Measurements from ENCODE around the gene TAGLN. TPM values are rescaled to one million over a fixed set of nuclear protein-coding genes. Genes with fewer than 3 reads are reported as not detected.

The TAGLN gene
- total and polyA plus RNA-seq, 9 of the 15 experiments (the other 6 are each of a cell fraction or from before 2014, with no cell fraction given): 0.21 to 4.9 (median 1.1) TPM

DNA sequence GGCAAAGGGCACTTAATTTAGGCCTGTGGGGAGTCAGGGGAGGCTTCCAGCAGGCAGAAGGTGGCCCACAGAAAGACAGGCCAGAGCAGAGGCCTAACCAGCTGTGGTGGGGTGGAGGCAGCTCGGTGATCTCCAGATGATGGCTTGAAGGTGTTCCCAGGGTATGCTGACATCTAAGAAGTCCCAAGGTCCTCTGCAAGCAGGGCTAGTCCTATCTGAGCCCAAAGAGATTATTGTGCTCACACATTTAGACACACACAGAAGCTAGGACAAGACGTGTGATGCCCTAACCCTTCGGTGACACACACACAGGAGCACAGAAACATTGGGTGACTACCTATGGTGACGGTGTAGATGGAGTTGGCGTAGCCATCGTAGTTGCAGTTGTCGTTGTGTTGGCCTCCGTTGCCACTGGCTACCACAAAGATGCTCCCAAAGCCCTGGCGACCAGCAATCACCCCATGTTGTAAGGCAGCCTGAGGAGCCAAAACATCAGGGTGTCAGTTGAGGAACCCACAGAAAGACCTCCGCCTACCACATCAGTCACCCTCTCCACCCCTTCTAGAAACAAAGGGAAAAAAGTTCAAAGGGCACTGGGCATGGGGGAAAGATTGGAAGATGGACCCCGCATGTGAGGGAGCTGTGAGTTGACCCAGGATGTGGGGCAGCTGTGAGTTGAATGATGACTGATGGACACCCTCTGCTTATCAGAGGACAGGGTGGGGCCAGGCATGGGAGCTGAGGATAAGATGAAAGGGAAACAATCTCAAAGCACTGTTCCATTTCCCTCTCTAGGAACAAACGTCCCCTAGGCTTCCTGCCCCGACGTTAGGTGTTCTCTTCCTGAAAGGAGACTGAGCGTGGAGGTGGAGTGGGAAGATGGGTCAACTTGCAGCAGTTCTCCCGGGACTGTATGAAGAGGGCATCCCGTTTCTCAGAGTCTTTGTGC lies 24.8 kb downstream of the TAGLN start (continued):
- TF ChIP-seq, protein P1, sequence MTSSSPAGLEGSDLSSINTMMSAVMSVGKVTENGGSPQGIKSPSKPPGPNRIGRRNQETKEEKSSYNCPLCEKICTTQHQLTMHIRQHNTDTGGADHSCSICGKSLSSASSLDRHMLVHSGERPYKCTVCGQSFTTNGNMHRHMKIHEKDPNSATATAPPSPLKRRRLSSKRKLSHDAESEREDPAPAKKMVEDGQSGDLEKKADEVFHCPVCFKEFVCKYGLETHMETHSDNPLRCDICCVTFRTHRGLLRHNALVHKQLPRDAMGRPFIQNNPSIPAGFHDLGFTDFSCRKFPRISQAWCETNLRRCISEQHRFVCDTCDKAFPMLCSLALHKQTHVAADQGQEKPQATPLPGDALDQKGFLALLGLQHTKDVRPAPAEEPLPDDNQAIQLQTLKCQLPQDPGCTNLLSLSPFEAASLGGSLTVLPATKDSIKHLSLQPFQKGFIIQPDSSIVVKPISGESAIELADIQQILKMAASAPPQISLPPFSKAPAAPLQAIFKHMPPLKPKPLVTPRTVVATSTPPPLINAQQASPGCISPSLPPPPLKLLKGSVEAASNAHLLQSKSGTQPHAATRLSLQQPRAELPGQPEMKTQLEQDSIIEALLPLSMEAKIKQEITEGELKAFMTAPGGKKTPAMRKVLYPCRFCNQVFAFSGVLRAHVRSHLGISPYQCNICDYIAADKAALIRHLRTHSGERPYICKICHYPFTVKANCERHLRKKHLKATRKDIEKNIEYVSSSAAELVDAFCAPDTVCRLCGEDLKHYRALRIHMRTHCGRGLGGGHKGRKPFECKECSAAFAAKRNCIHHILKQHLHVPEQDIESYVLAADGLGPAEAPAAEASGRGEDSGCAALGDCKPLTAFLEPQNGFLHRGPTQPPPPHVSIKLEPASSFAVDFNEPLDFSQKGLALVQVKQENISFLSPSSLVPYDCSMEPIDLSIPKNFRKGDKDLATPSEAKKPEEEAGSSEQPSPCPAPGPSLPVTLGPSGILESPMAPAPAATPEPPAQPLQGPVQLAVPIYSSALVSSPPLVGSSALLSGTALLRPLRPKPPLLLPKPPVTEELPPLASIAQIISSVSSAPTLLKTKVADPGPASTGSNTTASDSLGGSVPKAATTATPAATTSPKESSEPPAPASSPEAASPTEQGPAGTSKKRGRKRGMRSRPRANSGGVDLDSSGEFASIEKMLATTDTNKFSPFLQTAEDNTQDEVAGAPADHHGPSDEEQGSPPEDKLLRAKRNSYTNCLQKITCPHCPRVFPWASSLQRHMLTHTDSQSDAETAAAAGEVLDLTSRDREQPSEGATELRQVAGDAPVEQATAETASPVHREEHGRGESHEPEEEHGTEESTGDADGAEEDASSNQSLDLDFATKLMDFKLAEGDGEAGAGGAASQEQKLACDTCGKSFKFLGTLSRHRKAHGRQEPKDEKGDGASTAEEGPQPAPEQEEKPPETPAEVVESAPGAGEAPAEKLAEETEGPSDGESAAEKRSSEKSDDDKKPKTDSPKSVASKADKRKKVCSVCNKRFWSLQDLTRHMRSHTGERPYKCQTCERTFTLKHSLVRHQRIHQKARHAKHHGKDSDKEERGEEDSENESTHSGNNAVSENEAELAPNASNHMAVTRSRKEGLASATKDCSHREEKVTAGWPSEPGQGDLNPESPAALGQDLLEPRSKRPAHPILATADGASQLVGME (CRISPR knock-in tag; IDR thresholded peaks at IDR 0.05): 0 out of 2 replicates have a peak, but pooled peaks have one; percentile 10
- TF ChIP-seq RUNX1 (IDR thresholded peaks at IDR 0.05; ENCODE audit: low read depth): peak; percentile 80
- TF ChIP-seq NCOR1 (IDR thresholded peaks at IDR 0.05): peak; percentile 96
- peak; percentile 96 for TF ChIP-seq CTBP1 (IDR thresholded peaks at IDR 0.05; ENCODE audit: borderline replicate concordance)
- peak; percentile 88; the same call in 1 of the 2 replicates for TF ChIP-seq CC2D1A (IDR thresholded peaks at IDR 0.05)
- TF ChIP-seq, protein P2, sequence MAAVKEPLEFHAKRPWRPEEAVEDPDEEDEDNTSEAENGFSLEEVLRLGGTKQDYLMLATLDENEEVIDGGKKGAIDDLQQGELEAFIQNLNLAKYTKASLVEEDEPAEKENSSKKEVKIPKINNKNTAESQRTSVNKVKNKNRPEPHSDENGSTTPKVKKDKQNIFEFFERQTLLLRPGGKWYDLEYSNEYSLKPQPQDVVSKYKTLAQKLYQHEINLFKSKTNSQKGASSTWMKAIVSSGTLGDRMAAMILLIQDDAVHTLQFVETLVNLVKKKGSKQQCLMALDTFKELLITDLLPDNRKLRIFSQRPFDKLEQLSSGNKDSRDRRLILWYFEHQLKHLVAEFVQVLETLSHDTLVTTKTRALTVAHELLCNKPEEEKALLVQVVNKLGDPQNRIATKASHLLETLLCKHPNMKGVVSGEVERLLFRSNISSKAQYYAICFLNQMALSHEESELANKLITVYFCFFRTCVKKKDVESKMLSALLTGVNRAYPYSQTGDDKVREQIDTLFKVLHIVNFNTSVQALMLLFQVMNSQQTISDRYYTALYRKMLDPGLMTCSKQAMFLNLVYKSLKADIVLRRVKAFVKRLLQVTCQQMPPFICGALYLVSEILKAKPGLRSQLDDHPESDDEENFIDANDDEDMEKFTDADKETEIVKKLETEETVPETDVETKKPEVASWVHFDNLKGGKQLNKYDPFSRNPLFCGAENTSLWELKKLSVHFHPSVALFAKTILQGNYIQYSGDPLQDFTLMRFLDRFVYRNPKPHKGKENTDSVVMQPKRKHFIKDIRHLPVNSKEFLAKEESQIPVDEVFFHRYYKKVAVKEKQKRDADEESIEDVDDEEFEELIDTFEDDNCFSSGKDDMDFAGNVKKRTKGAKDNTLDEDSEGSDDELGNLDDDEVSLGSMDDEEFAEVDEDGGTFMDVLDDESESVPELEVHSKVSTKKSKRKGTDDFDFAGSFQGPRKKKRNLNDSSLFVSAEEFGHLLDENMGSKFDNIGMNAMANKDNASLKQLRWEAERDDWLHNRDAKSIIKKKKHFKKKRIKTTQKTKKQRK (IDR thresholded peaks at IDR 0.05; ENCODE audit: borderline replicate concordance, low read depth, low read length): no peak
- peak; percentile 92 for TF ChIP-seq NFIC (IDR thresholded peaks at IDR 0.05)
- 0 out of 2 replicates have a peak, but pooled peaks have one; percentile 21 for TF ChIP-seq MTA1 (IDR thresholded peaks at IDR 0.05; ENCODE audit: borderline replicate concordance)
- TF ChIP-seq TRIM24 (IDR thresholded peaks at IDR 0.05): peak; percentile 88 to 92
- peak; percentile 72 for TF ChIP-seq SMAD1 (IDR thresholded peaks at IDR 0.05; ENCODE audit: low read depth, low read length, partially characterized antibody)
- no peak for TF ChIP-seq GTF2F1 (IDR thresholded peaks at IDR 0.05; ENCODE audit: low read depth, low read length)
- peak; percentile 43; the same call in 1 of the 2 replicates for TF ChIP-seq MEF2A (IDR thresholded peaks at IDR 0.05; ENCODE audit: control insufficient read depth, low read depth, low read length)
- peak; percentile 97 for TF ChIP-seq KLF1 (tag; IDR thresholded peaks at IDR 0.05)
- TF ChIP-seq FOSL1 (tag; conservative IDR thresholded peaks at IDR 0.05): peak; percentile 46
- TF ChIP-seq KDM1A (IDR thresholded peaks at IDR 0.05): peak; percentile 93 to 95

All from K562 (cell line).